ENCODE measurements around the gene WDFY4.

DNA sequence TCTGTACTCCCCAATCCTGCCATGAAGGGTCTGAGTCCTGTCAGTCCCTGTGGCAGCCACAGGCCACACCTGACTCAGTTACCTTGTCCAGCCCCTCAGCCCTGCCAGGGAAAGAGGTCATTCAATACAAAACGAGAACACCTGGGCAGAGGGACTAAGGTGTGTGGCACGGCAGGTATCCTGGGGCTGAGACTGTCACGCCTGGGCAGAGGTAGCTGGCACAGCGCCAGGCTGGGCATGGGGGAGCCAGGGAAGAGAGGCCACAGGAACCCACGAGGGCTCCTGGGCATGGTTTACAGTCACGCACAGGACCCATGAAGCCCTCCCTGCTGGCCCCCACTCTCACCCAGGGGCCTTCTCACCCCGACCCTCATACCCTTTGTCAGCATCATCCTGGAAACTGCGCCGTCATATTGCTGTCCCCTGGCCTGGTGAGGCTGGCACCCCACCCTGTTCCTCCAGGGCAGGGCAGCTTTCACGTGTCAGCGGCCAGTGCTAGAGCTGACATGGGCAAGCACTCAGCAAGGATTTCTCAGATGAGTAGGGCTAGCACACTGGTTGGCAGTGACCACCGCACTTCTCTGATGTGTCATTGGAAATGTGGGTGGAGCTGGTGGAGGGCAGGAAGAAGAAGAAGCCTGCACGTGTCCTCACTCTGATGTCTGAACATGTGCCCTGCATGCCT is 212.2 kb downstream of the WDFY4 start:
- TF ChIP-seq CTCF (IDR thresholded peaks at IDR 0.05 in 2 of 3, conservative IDR thresholded peaks at IDR 0.05 in 1 of 3; ENCODE audit: borderline replicate concordance in 1 of 3, insufficient read depth in 1 of 3, low read depth in 2 of 3, low read length in 2 of 3) (no peak), MAX (IDR thresholded peaks at IDR 0.05) (no peak), EZH2phosphoT487 (IDR thresholded peaks at IDR 0.05; ENCODE audit: borderline replicate concordance) (no peak), POLR2A (IDR thresholded peaks at IDR 0.05; ENCODE audit: borderline replicate concordance, extremely low read depth, insufficient read depth, insufficient read length) (no peak), ZNF274 (IDR thresholded peaks at IDR 0.05; ENCODE audit: low read depth, low read length) (no peak), TCF7L2 (IDR thresholded peaks at IDR 0.05; ENCODE audit: borderline replicate concordance, extremely low read depth, insufficient read depth, insufficient read length) (no peak)
- TF ChIP-seq, protein P1, sequence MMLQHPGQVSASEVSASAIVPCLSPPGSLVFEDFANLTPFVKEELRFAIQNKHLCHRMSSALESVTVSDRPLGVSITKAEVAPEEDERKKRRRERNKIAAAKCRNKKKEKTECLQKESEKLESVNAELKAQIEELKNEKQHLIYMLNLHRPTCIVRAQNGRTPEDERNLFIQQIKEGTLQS (IDR thresholded peaks at IDR 0.05), result no peak
